Epidermal melanocyte (primary cell): ENCODE measurements around the gene CHCHD4.
"Not testable (repeated sequence)": the region's sequence is repeated elsewhere in the genome, so short reads cannot be mapped to it uniquely, and the experiment has no call there.

Experiments used
- DNase-seq: peaks from one replicate; pipeline ENCODE4 v3.0.0; 2011; ENCODE audit warnings: low spot score; ENCODE audit not compliant: insufficient read length

CHCHD4 gene

GRCh38 chr3:14120111-14120920 lies 4.4 kb downstream of the CHCHD4 start:
- no peak for DNase-seq

GRCh38 chr3:14119651-14120050 lies 5.0 kb downstream of the CHCHD4 start:
- no peak for DNase-seq

GRCh38 chr3:14118400-14119381 lies 6.0 kb downstream of the CHCHD4 start:
- no peak for DNase-seq

GRCh38 chr3:14117468-14118399 lies 6.9 kb downstream of the CHCHD4 start:
- DNase-seq: no peak

- DNase-seq: no peak
These were observed 10.6 kb downstream of the CHCHD4 start for GRCh38 chr3:14113965-14114635.

GRCh38 chr3:14110699-14111098 lies 14.0 kb downstream of the CHCHD4 start:
- no peak for DNase-seq

GRCh38 chr3:14109821-14110220 lies 14.8 kb downstream of the CHCHD4 start:
- not testable (repeated sequence) for DNase-seq

- no peak for DNase-seq
These were observed 26.9 kb downstream of the CHCHD4 start for GRCh38 chr3:14097616-14098391.

GRCh38 chr3:14096742-14097141 lies 27.9 kb downstream of the CHCHD4 start:
- DNase-seq: no peak

GRCh38 chr3:14093831-14094230 lies 30.8 kb downstream of the CHCHD4 start:
- DNase-seq: no peak

GRCh38 chr3:14092464-14092863 lies 32.2 kb downstream of the CHCHD4 start:
- DNase-seq: no peak

- not testable (repeated sequence) for DNase-seq
These were observed 32.7 kb downstream of the CHCHD4 start for GRCh38 chr3:14091959-14092358.

GRCh38 chr3:14087461-14087860 lies 37.2 kb downstream of the CHCHD4 start:
- not testable (repeated sequence) for DNase-seq

- no peak for DNase-seq
These were observed 42.5 kb downstream of the CHCHD4 start for GRCh38 chr3:14082108-14082657.

GRCh38 chr3:14077310-14077709 lies 47.4 kb downstream of the CHCHD4 start:
- no peak for DNase-seq

GRCh38 chr3:14075233-14075632 lies 49.4 kb downstream of the CHCHD4 start:
- DNase-seq: not testable (repeated sequence)

- no peak for DNase-seq
These were observed 59.8 kb downstream of the CHCHD4 start for GRCh38 chr3:14064910-14065309.

- no peak for DNase-seq
These were observed 61.5 kb downstream of the CHCHD4 start for GRCh38 chr3:14063152-14063551.
